Fibroblast of lung (primary cell): Measurements from ENCODE around the gene B2M. TPM values are rescaled to one million over a fixed set of nuclear protein-coding genes. Genes with fewer than 3 reads are reported as not detected.
"Not testable (repeated sequence)": the region's sequence is repeated elsewhere in the genome, so short reads cannot be mapped to it uniquely, and the experiment has no call there.

Experiments
- DNase-seq, 2 donors: peaks; one replicate each; pipeline versions ENCODE4 v3.0.0 to v3.0.0-alpha.2; 2010; ENCODE audit warnings: low read depth in 2 of 2
- H2AFZ ChIP-seq: 2 replicates; pipeline ENCODE4 v1.5.1; 2012; ENCODE audit warnings: low read length, control low read depth, inconsistent platforms
- H3K27ac ChIP-seq: 2 replicates; pipeline ENCODE4 v1.5.1; 2011; ENCODE audit warnings: low read length, control low read depth; ENCODE audit not compliant: insufficient read depth
- H3K27me3 ChIP-seq: 2 replicates; pipeline ENCODE4 v1.5.1; 2011; ENCODE audit warnings: mild to moderate bottlenecking, low read length; ENCODE audit not compliant: control insufficient read depth, insufficient read depth
- H3K36me3 ChIP-seq: 2 replicates; pipeline ENCODE4 v1.5.1; 2011; ENCODE audit warnings: low read length; ENCODE audit not compliant: control insufficient read depth, insufficient read depth
- H3K4me1 ChIP-seq: 2 replicates; pipeline ENCODE4 v1.5.1; 2011; ENCODE audit warnings: low read length; ENCODE audit not compliant: control insufficient read depth, insufficient read depth; ENCODE audit errors: extremely low read depth
- H3K4me2 ChIP-seq: 2 replicates; pipeline ENCODE4 v1.5.1; 2011; ENCODE audit warnings: low read length, control low read depth; ENCODE audit not compliant: insufficient read depth; ENCODE audit errors: extremely low read depth
- H3K4me3 ChIP-seq, 4 experiments: fragments of 200-600 bp in 1 of 4; sonication (generic) in 1 of 4; replicated peaks in 1 of 4; 2 replicates each; pipeline ENCODE4 v1.5.1; 2011 to 2016; ENCODE audit warnings: low read length in 4 of 4, low read depth in 3 of 4, mild to moderate bottlenecking in 3 of 4, control low read depth in 2 of 4, inconsistent platforms in 1 of 4, mixed read lengths in 1 of 4; ENCODE audit not compliant: insufficient read depth in 1 of 4; ENCODE audit errors: control extremely low read depth in 1 of 4
- H3K79me2 ChIP-seq: 2 replicates; pipeline ENCODE4 v1.5.1; 2012; ENCODE audit warnings: mild to moderate bottlenecking, low read length, inconsistent platforms; ENCODE audit not compliant: control insufficient read depth, insufficient read depth
- H3K9ac ChIP-seq: 2 replicates; pipeline ENCODE4 v1.5.1; 2011; ENCODE audit warnings: mild to moderate bottlenecking, low read length, control low read depth; ENCODE audit not compliant: insufficient read depth
- H3K9me3 ChIP-seq: 2 replicates; pipeline ENCODE4 v1.5.1; 2012; ENCODE audit warnings: low read depth, low read length; ENCODE audit not compliant: control insufficient read depth, insufficient read depth
- H4K20me1 ChIP-seq: 2 replicates; pipeline ENCODE4 v1.5.1; 2011; ENCODE audit warnings: low read length; ENCODE audit not compliant: control insufficient read depth, insufficient read depth; ENCODE audit errors: extremely low read depth
- CTCF ChIP-seq, 2 donors: IDR thresholded peaks in 1 of 2; conservative IDR thresholded peaks in 1 of 2; 1 replicate in 1 of 2; 2 replicates in 1 of 2; pipeline ENCODE4 v1.5.1; 2011 to 2012; ENCODE audit warnings: low read length in 2 of 2, control low read depth in 1 of 2, inconsistent platforms in 1 of 2, low read depth in 1 of 2, mild to moderate bottlenecking in 1 of 2
- EZH2 ChIP-seq: IDR thresholded peaks from 2 replicates; pipeline ENCODE4 v1.5.1; 2012; ENCODE audit warnings: low read length, control low read depth, mild to moderate bottlenecking; ENCODE audit errors: missing control alignments
- polyA plus RNA-seq, 2 donors: library from polyadenylated mRNA; depleted of rRNA in 1 of 2; stranded (reverse) in 1 of 2; unstranded in 1 of 2; fragments of >200 nt; gene quantifications; 2 replicates each; pipeline ENCODE4 v1.2.1, GENCODE V29; 2011 to 2012; ENCODE audit warnings: missing spikeins in 1 of 2
- total RNA-seq: library from RNA; depleted of rRNA; stranded (reverse); fragments of >200 nt; gene quantifications from 2 replicates; pipeline ENCODE4 v1.2.1, GENCODE V29; 2014

B2M gene
- total and polyA plus RNA-seq, 2 donors (not counting 1 experiment from before 2014, with no cell fraction given), result 2,942 to 13,303 TPM

DNA sequence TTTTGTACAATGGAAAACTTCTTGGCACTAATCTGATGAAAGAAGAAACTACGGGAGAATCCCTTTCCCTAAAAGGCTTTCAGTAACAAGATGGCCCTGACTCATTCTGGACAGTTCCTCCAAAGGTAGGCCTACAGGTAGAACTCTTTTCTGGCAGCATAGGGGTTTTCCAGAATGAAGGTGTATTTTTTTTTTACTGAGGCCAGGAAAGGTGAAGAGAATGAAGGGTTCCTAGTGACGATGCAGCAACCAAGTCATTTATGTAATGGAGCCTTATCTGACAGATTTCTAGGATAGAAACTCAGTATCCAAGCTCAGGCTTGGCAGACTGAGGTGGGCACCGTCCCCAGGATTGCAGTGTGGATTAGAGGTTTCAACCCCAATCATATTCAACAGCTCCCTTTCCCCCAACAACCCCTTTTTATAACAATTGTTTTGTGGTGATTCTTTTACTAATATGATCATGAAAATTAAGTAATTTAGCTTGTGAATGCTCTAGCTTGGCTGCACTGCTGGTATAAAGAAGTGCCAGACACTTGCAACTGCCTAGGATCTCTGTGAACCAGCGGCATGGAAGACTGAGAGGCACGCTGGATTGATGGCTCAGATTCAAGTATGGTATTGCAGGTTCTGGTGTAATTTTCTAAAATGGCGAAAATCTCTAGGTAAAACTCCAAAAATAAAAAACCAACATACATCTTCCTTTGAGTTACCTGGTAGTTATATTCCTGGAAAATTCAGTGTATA is 16.3 kb downstream of the B2M start:
- Histone ChIP-seq H3K4me1 (peaks cover 10% of the 10 kb centered on the region), H3K36me3 (no peaks in the 10 kb centered on the region), H2AFZ (no peak overlapping the region), H3K4me3 (peak overlapping the region in 1 of 4 experiments; percentile 93), H3K27ac (peak overlapping the region; percentile 83), H4K20me1 (no peaks in the 10 kb centered on the region), H3K27me3 (no peaks in the 10 kb centered on the region), H3K9ac (no peak overlapping the region), H3K4me2 (no peak overlapping the region), H3K79me2 (peaks cover 12% of the 10 kb centered on the region), H3K9me3 (no peaks in the 10 kb centered on the region)
- no peak for TF ChIP-seq EZH2
- TF ChIP-seq CTCF (conservative IDR thresholded peaks at IDR 0.05 in 1 of 2, IDR thresholded peaks at IDR 0.05 in 1 of 2; ENCODE audit: low read depth in 1 of 2, low read length in 2 of 2), result no peak
- no peak for DNase-seq

GRCh38 chr15:44728232-44728575 is 16.9 kb downstream of the B2M start:
- not testable (repeated sequence) for H3K9me3 ChIP-seq, DNase-seq, H3K4me1 ChIP-seq, H3K27me3 ChIP-seq, H4K20me1 ChIP-seq, H3K4me2 ChIP-seq, H3K9ac ChIP-seq, H2AFZ ChIP-seq, H3K36me3 ChIP-seq
- Histone ChIP-seq H3K79me2 (peaks cover 12% of the 10 kb centered on the region), H3K4me3 (peak overlapping the region in 1 of 4 experiments; percentile 93), H3K27ac (peak overlapping the region; percentile 83)

DNA sequence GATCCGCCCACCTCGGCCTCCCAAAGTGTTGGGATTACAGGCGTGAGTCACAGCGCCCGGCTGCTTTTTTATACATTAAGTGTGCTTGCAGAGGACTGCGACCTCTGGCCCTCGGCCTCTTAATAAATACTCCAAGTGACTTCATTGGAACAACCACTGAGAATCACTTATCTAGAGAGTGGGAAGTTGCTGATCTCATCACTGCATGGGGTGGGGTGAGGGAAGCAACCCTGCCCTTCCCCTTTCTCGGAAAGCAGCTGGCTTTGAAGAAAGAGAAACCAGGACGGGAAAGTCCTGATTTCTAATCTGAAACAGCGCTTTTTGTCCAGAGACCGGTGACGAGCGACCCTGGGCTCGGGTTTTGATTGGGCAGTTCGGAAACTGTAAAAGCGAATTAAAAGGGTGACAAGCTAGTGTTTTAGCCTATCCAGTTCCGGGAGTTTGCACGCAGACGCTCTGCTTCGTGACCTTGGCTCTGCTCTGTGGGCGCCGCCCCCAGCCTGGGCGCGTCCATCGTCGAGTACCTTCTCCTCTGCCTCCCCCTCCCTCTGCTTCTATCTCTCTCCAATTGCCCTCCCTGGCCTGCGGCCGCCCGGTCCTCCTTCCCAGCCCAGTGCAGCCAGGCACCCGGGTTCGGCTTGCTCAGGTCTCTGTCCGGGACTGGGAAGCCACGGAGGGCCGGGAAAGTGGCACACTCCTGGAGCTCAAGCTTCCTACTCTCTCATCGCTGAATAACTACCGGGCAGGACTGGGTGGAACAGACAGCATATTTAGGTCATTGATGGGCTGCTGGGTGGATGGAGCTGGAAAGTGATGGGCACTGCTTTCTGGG is 17.5 kb downstream of the B2M start:
- peak overlapping the region; percentile 93 for H3K9ac ChIP-seq
- peak overlapping the region; percentile 63 for H2AFZ ChIP-seq
- no peaks in the 10 kb centered on the region for H3K27me3 ChIP-seq
- peak overlapping the region; percentile 72 to 94 (median 88) for H3K4me3 ChIP-seq
- peaks cover 10% of the 10 kb centered on the region for H3K4me1 ChIP-seq
- H3K4me2 ChIP-seq, result peak overlapping the region; percentile 83
- no peaks in the 10 kb centered on the region for H4K20me1 ChIP-seq
- H3K36me3 ChIP-seq, result no peaks in the 10 kb centered on the region
- peak; percentile 98 to 100 for DNase-seq
- TF ChIP-seq EZH2 (no peak), CTCF (conservative IDR thresholded peaks at IDR 0.05 in 1 of 2, IDR thresholded peaks at IDR 0.05 in 1 of 2; ENCODE audit: low read depth in 1 of 2, low read length in 2 of 2) (no peak)
- H3K9me3 ChIP-seq, result no peaks in the 10 kb centered on the region
- peaks cover 12% of the 10 kb centered on the region for H3K79me2 ChIP-seq
- H3K27ac ChIP-seq, result peak overlapping the region; percentile 95
